Lung microvascular endothelial cell (primary cell): ENCODE results near the gene INPPL1. TPM values are rescaled to one million over a fixed set of nuclear protein-coding genes. Genes with fewer than 3 reads are reported as not detected.

Experiments used
- DNase-seq, 2 donors: peaks; one replicate each; pipeline versions ENCODE4 v3.0.0 to v3.0.0-alpha.2; 2010; ENCODE audit warnings: low read depth in 2 of 2
- total RNA-seq: library from RNA; depleted of rRNA; stranded (reverse); fragments of >200 nt; gene quantifications from 2 replicates; pipeline ENCODE4 v1.2.1, GENCODE V29; 2014

The INPPL1 gene
- total RNA-seq, 1 donor from 2014 or later: 38.5 TPM

DNA sequence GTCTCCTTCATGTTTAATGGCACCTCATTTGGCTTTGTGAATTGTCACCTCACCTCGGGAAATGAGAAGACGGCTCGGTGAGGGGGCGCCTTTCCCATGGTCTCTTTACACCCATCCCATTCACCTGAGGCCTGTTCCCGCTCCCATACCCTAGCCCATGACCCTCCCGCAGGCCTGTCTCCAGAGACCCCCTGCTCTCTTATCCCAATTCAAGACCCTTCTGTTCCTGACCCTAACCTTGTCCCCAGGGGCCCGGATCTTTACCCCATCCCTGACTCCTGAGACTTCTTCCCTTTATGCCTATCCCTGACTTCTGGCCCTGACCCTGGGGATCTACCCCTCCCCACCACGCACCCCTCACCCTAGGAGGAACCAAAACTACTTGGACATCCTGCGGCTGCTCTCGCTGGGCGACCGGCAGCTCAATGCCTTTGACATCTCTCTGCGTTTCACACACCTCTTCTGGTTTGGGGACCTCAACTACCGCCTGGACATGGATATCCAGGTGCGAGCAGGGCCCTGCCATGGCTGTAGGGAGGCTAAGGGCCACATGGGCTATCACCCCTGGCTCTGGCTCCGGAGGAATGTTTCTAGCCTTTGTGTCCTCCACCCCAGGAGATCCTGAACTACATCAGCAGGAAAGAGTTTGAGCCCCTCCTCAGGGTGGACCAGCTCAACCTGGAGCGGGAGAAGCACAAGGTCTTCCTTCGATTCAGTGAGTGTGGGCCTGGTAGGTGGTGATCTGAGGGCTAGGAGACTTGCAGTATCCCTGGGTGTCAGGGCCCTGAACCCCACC is 7.9 kb downstream of the INPPL1 start:
- no peak for DNase-seq

GRCh38 chr11:72233056-72233772 is 8.6 kb downstream of the INPPL1 start:
- no peak for DNase-seq

GRCh38 chr11:72233773-72234513 is 9.4 kb downstream of the INPPL1 start:
- DNase-seq: no peak

- no peak for DNase-seq
These were observed 9.9 kb downstream of the INPPL1 start for GRCh38 chr11:72234514-72234830.

- DNase-seq: no peak
These were observed 10.4 kb downstream of the INPPL1 start for GRCh38 chr11:72234920-72235319.

- DNase-seq: no peak
These were observed 10.9 kb downstream of the INPPL1 start for GRCh38 chr11:72235351-72236057.

- DNase-seq: peak in 1 of 2 donors; percentile 58
These were observed 11.6 kb downstream of the INPPL1 start for GRCh38 chr11:72236083-72236697.

DNA sequence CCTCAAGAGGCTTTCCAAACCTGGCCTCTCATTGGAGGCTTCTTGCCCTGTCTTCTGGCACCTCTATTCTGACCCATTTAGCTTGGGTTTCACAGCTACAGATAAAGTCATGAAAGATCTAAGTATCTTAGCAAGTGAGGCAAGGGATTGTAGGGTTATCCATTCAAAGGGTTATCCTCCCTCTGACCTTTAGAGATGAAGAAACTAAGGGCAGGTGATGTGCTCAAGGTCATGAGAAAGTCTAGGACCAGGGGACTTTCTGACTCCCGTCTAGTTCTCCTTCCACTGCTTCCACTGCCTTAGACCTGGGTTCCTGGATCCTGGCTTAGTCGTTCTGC is 12.2 kb downstream of the INPPL1 start:
- no peak for DNase-seq

GRCh38 chr11:72237112-72237931 is 12.8 kb downstream of the INPPL1 start:
- no peak for DNase-seq

- peak; percentile 59 to 79 for DNase-seq
These were observed 13.5 kb downstream of the INPPL1 start for GRCh38 chr11:72238040-72238450.

- DNase-seq: no peak
These were observed 14.1 kb downstream of the INPPL1 start for GRCh38 chr11:72238492-72239312.

- DNase-seq: no peak
These were observed 14.8 kb downstream of the INPPL1 start for GRCh38 chr11:72239313-72239848.

- no peak for DNase-seq
These were observed 15.4 kb downstream of the INPPL1 start for GRCh38 chr11:72239849-72240460.

- DNase-seq: no peak
These were observed 16.1 kb downstream of the INPPL1 start for GRCh38 chr11:72240461-72241290.

- no peak for DNase-seq
These were observed 16.8 kb downstream of the INPPL1 start for GRCh38 chr11:72241291-72241781.

GRCh38 chr11:72242141-72242540 is 17.6 kb downstream of the INPPL1 start:
- no peak for DNase-seq

- no peak for DNase-seq
These were observed 18.8 kb downstream of the INPPL1 start for GRCh38 chr11:72243173-72244059.
